ENCODE results near the gene PINLYP.
A peak's percentile ranks its signal among the peaks of the same experiment; 100 is the strongest.

PINLYP gene

GRCh38 chr19:43551399-43552197, 24.0 kb upstream of the PINLYP start:
- H3K4me3 ChIP-seq (ENCODE audit: low read length): no peak overlapping the region
- no peak for TF ChIP-seq CTCF (IDR thresholded peaks at IDR 0.05; ENCODE audit: insufficient read depth, low read depth, low read length, missing control alignments)

GRCh38 chr19:43552198-43552450, 23.5 kb upstream of the PINLYP start:
- no peak for DNase-seq (ENCODE audit: low read depth)
- H3K4me3 ChIP-seq (ENCODE audit: low read length): no peak overlapping the region
- no peak for TF ChIP-seq CTCF (IDR thresholded peaks at IDR 0.05; ENCODE audit: insufficient read depth, low read depth, low read length, missing control alignments)

More at GRCh38 chr19:43551399-43552197, 24.0 kb upstream of the PINLYP start:
- DNase-seq (ENCODE audit: low read depth): no peak

DNA sequence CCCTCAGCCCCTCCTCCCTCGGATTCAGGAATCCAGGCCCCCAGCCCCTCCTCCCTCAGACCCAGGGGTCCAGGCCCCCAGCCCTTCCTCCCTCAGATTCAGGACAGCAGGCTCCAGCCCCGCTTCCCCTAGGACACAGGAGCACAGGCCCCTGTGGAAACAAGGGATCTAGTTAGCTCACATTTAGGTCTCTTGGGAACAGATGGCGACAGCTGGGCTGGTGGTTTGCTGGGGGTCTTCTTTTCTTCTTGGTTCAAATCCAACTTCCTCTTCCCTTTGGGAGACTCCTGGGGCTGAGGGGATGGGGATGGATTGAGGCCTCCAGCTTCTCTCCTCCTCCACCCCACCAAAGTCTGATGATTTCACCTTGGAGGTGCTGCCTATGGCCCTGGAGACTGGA, 23.0 kb upstream of the PINLYP start:
- H3K4me3 ChIP-seq (ENCODE audit: low read length): no peak overlapping the region
- DNase-seq (ENCODE audit: low read depth): no peak
- TF ChIP-seq CTCF (IDR thresholded peaks at IDR 0.05; ENCODE audit: insufficient read depth, low read depth, low read length, missing control alignments): no peak

- no peak overlapping the region for H3K4me3 ChIP-seq (ENCODE audit: low read length)
- TF ChIP-seq CTCF (IDR thresholded peaks at IDR 0.05; ENCODE audit: insufficient read depth, low read depth, low read length, missing control alignments): no peak
- DNase-seq (ENCODE audit: low read depth): no peak
Observed at GRCh38 chr19:43553656-43554055, 21.9 kb upstream of the PINLYP start.

GRCh38 chr19:43554317-43554895, 21.2 kb upstream of the PINLYP start:
- no peak for DNase-seq (ENCODE audit: low read depth)
- H3K4me3 ChIP-seq (ENCODE audit: low read length): no peak overlapping the region
- no peak for TF ChIP-seq CTCF (IDR thresholded peaks at IDR 0.05; ENCODE audit: insufficient read depth, low read depth, low read length, missing control alignments)

- H3K4me3 ChIP-seq (ENCODE audit: low read length): no peak overlapping the region
- TF ChIP-seq CTCF (IDR thresholded peaks at IDR 0.05; ENCODE audit: insufficient read depth, low read depth, low read length, missing control alignments): peak; percentile 92
Observed at GRCh38 chr19:43555185-43555770, 20.3 kb upstream of the PINLYP start.

More at GRCh38 chr19:43555185-43555770, 20.3 kb upstream of the PINLYP start:
- peak; percentile 80 for DNase-seq (ENCODE audit: low read depth)

All from epithelial cell of esophagus (primary cell).